Loucy (cell line): ENCODE results near the gene TBXT.

ENCODE experiments used
- EZH2phosphoT487 ChIP-seq: fragments of 200-600 bp; IDR thresholded peaks from 2 replicates; pipeline ENCODE4 v1.6.1; 2018; ENCODE audit warnings: antibody characterized with exemption, mild to moderate bottlenecking, moderate library complexity, borderline replicate concordance
- TF ChIP-seq, protein P1 (sequence below): fragments of 200-600 bp; sonication (generic); conservative IDR thresholded peaks from 2 replicates; pipeline ENCODE4 v1.5.1; 2014; ENCODE audit warnings: mild to moderate bottlenecking, antibody characterized with exemption, low read length

GRCh38 chr6:166145751-166146150, 21.9 kb downstream of the TBXT start:
- TF ChIP-seq, protein P1, sequence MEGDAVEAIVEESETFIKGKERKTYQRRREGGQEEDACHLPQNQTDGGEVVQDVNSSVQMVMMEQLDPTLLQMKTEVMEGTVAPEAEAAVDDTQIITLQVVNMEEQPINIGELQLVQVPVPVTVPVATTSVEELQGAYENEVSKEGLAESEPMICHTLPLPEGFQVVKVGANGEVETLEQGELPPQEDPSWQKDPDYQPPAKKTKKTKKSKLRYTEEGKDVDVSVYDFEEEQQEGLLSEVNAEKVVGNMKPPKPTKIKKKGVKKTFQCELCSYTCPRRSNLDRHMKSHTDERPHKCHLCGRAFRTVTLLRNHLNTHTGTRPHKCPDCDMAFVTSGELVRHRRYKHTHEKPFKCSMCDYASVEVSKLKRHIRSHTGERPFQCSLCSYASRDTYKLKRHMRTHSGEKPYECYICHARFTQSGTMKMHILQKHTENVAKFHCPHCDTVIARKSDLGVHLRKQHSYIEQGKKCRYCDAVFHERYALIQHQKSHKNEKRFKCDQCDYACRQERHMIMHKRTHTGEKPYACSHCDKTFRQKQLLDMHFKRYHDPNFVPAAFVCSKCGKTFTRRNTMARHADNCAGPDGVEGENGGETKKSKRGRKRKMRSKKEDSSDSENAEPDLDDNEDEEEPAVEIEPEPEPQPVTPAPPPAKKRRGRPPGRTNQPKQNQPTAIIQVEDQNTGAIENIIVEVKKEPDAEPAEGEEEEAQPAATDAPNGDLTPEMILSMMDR = no peak
- TF ChIP-seq EZH2phosphoT487 = no peak
